HPDE6-E6E7 (cell line): ENCODE measurements around the gene EXOC3L4.
"Not testable (repeated sequence)": the region's sequence is repeated elsewhere in the genome, so short reads cannot be mapped to it uniquely, and the experiment has no call there.

ENCODE experiments used
- DNase-seq: peaks from one replicate; pipeline ENCODE4 v3.0.0; 2011; ENCODE audit warnings: missing footprints; ENCODE audit errors: extremely low spot score

EXOC3L4 gene

DNA sequence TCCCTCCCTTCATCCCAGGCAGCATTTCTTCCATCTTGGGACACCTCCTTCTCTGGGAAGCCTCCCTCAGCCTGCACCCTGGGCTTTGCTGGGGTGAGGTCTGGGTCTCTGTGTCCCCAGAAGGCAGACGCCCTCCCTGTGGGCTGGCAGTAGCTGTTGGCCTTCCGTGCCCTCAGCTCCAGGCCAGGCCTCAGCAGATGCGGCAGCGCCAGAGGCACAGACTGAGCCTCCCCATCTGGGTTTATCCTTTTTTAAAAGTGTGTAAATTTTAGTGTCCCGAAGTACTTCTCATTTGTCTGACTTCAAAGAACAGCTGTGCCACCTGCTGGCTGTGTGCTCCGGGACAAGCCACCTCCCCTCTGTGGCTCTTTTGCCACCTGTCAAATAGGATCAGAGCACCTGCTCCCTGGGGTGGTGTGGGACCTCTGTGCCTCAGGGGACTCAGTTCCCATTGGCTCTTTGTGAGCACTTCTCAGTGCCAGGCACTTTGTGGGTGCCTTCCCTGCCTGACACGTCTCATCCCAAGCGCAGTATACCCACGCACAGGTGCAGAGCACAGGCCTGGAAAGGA, 11.1 kb downstream of the EXOC3L4 start:
- DNase-seq, result no peak

DNA sequence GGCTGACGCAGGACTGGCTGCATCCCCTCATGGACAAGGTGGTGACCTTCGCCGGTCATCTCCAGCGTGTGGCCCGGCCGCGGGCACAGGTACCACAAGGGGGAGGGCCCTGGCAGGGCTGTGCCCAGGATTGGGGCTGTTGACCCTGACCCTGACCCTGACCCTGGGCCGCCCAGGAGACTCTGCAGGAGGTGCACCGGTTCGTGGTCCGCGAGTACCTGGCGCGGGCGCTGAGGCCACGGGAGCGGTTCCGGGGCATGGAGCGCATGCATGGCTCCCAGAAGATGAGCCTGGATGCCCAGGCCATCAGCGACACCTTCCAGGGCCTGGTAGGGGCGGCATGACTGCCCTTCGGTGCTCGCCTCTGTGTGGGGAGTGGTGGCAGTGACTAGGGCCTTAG, 12.9 kb downstream of the EXOC3L4 start:
- DNase-seq, result no peak

DNA sequence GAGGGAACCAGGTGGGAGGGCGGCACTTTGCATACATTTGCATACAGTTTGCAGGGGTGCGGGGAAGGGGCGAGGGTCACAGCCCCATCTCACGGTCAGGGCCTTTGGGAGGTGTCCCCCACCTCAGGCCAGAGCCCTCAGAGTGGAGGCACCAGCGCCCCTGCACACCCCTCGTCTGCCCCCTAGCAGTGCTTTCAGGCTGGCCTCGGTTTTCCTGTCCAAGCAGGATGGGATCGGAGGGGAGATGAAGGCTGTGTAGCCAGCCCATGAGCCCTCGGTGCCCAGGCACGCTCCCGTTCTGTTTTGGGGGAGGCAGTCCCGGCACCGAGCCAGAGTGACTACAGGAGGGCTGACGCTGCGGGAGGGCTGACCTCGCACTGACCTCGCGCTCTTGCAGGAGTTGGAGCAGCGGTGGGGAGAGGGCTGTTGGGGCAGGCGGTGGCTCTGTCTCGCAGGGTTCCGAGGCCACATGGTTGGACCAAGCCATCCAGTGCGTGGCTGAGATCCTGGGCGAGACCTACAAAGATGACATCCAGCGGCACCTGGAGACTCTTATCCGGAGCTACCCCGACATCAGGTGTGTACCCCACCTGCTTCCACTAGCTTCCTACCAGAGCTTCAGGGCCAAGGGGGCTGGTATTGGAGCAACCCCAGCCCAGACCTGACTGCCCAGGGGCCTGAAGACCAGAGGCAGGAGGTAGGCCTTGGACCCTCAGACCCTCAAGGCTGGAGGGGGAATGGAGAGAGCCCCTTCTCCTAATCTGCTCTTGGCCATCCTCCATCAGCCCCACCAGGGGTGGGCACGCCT, 13.6 kb downstream of the EXOC3L4 start:
- no peak for DNase-seq

DNA sequence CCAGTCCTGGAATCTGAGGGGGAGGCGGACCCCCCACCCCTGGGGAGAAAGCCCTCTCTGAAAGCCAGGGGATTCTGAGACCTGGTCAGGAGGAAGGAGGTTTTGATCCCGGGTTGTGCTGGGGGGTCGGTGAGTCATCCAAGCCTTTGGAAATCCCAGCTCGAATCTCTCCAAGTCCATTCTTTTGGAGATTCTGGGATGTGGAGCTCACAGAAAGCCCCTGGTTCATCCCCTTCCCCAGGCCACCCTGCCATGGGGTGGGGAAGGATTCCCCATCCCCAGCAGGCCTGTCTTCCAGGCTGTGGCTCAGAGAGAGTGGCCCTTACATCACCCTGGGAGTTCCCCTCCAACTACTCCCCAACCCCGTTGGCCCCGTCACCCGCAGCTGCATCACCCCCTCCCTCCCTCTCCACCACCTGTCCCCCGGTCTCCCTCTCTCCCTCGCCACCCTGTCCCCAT, 14.3 kb downstream of the EXOC3L4 start:
- no peak for DNase-seq

DNA sequence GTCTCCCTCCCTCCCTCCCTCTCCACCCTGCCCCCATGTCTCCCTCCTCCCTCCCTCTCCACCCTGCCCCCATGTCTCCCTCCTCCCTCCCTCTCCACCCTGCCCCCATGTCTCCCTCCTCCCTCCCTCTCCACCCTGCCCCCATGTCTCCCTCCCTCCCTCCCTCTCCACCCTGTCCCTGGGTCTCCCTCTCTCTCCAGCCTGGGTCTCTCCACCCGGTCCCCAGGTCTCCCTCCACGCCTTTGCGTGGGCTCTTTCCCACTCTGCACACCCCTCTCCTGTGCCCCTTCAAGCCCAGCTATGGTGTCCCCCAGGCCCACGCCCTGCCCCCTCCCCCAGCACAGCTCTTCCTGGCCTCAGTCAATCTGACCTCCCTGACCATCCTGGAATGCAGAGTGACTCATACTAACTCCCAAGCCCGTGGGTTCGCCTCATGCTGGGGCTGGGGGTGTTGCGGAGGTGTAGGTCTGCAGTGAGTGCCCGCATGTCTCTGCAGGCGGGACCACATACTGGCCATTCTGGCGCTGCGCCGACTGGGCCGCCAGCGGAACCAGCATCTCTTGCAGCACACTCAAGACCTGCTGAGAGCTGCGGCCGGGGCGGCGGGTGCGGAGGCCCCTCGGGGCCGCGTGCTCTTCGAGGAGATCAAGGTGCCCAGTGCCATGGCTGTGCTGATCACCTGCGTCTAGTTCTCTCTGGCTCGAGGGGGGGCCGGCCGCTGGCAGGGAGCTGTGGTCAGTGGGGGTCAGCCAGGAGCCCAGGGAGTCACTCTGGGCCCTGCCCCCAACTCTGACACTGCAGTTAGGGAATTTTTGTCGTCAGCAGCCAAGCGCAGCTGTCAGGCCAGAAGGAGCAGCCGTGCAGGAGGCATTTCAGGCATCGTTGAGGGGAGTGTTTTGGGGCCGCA, 15.3 kb downstream of the EXOC3L4 start:
- no peak for DNase-seq

DNA sequence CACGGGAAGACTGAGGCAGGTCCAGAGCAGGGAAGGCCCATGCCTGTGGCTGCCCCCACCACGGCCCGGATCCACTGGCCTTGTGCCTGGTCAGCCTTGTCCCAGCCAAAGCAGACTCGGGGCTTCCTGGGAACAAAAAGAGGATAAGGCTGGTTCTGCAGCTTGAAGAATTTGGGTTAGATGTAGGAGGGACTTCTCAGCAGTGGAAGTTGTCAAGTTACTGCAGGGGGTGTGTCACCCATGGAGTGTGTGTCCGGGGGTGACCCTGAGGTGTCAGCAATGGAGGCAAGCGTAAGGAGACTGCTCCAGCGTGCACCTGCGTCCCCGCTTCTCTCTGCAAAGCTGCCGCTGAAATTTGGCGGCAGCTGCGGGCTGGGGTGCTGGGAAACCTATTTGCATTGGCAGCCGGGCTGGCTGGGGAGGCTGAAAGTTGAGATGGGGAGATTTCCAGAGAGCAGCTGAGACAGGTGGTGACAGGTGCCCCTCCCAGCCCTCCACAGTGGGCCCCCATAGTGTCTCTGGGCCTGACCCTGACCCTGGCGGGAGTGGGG, 16.2 kb downstream of the EXOC3L4 start:
- DNase-seq, result no peak

DNA sequence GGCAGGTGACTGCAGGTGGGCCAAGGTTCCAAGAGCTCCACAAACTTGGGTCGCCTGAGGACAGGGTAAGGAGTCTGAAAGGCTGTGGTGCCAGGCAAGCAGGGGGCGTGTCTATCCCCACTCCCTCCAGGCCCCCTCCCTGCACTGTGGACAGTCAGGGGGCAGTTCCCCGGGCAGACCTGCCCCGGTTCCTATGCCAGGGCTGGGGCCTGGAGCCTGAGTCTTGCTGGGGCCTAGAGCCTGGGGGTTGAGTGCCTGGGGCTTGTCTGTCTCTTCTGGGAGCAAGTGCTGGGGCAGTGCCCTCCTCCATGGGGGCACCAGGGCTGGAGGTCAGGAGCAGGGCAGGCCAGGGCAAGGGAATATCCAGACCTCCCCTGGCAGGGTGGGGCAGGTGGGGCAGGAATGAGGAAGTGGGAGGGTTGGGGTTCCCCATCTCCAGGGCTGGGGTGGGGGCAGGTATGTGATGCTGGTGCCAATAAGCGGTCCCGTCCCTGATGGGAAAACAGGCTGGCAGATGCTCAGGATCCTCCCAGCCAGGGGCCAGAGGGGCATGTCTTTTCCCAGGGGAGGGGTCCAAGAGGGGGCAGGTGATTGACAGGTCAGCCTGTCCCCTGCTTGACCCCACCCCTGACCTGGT, 16.8 kb downstream of the EXOC3L4 start:
- DNase-seq, result no peak

DNA sequence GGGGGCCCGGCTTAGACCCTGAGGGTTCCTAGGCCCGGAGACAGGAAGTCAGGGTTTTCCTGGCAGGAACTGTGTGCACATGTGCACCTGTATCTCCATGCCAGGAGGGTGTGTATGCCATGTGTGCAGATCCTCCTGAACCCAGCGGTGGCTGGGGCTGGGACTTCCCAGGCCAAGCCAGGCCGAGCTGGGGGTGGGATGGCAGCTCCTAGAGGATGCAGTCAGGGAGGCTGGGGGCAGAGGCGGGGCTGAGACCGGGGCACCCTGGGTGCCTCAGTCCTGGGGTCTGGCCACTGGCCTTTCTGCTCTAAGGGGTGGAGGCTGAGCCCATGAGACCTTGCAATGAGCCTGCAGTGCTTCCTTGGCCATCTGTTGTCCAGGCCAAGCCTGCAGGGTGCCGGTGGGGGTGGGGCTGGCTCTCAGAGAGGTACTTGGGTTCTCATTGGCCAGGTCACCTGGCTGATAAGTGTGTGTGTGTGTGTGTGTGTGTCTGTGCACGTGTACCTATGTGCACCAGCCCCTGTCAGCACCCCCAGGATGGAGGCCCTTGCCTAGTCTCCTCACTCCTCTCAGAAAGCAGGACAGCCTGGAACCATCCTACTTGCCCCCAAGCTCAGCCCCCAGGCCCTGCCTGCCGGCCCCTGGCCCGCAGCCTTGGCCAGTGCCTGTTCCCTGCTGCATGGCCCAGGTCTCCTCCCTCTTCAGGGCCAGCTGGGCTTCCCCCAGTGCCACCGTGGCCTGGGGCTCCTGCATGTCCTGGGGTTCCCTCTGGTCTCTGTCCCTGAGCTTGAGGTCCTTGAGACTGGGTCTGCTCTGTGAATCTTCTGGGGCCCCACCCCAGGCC, 18.1 kb downstream of the EXOC3L4 start:
- no peak for DNase-seq

DNA sequence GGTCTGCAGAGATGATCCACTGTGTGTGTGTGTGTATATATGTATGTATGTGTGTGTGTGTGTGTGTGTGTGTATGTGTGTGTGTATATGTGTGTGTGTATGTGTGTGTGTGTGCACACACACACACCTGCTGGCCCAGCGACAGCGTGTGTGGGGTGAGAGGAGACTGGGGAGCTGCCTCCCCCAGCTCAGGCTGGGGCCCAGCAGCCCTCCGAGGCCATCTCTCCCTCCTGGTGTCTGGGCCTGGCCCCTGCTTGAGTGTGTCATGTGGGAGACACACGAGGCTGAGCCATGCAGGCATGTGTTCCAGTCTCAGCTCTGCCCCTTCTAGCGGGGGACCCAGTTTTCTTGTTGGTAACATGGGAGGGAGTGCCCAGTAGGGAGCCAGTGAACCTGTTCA, 18.8 kb downstream of the EXOC3L4 start:
- DNase-seq, result no peak

DNA sequence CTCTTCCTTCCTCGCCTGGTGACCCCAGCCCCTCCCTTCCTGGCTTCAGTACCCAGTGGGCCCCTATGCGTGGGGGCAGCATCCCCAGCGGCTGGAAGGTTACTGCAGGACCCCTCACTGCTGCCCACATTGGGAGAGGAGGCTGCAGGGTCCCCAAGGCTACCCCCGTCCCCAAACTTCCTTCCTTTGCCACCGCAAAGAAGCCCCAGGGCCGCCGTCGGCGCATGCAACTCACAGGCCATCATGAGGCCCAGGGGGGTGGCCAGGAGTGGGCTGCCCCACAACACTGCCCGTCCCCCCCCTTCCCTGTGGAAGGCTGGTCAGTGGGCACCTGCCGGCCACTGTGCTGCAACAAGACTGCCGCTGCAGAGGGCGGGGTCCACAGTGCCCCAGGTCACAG, 19.2 kb downstream of the EXOC3L4 start:
- DNase-seq, result no peak

DNA sequence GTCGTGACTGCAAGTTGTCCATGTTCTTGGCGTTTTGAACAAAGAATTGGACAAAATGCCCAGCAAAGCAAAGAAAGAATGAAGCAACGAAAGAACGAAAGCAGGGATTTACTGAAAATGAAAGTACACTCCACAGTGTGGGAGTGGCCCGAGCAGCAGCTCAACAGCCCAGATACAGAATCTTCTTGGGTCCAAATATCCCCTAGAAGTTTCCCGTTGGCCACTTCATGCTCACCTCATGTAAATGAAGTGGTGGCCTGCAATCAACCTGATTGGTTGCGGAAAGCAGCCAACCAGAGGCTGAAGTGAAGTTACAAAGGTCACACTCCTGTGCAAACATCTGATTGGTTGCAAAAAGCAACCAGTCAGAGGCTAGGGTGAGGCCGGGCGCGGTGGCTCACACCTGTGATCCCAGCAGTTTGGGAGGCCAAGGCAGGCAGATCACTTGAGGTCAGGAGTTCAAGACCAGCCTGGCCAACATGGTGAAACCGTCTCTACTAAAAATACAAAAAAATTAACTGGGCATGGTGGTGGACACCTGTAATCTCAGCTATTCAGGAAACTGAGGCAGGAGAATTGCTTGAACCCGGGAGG, 20.7 kb downstream of the EXOC3L4 start:
- not testable (repeated sequence) for DNase-seq

DNA sequence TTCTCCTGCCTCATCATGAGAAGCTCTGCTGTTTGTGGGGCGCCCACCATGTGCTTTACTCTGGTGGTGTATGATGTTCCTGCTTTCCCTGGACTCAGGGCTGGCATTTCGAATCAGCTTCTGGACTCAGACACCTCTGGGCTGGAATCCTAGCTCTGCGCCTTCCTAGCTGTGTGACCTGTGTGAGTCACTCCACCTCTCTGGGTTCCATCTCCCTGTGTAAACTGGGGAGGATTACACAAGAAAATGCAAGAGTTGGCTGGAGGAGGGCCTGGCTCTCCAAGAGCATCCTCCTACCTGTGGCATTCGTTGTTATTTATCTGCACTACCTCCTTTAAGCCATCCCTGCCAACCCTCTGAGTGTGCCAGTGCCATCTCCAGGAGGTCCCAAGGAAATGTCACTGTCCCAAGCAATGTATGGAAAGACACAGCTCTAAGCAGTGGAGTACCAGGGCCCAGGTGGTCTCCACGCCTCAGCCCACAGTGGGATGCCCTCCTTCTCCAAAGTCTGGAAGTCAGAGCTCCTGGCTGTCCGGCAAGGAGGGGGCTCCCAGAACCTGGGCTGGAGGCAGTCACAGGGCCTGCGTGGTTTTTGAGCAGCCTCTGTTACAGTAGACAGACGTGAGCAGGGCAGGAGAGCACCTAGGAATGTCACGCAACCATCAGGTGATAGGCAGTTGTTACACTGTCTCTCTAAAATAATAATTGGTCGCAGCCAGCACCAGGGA, 21.5 kb downstream of the EXOC3L4 start:
- DNase-seq, result no peak

DNA sequence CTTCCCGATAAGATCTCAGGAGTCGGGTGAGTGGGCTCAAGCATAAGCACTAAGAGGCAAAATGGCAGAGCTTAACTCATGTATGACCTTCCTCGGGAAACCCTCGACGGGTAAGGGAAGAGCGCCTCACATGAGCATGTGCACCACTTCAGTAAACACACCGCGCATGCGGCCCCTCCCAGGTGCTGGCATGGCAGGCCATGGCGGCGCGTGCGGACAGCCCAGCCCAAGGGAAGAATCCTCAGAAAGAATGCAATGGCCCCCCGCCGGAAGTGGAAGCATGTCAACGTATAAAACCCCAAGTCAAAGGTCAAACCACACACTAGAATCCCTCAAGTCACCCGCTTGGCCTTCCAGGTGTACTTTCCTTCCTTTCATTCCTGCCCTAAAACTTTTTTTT, 22.1 kb downstream of the EXOC3L4 start:
- DNase-seq, result no peak

DNA sequence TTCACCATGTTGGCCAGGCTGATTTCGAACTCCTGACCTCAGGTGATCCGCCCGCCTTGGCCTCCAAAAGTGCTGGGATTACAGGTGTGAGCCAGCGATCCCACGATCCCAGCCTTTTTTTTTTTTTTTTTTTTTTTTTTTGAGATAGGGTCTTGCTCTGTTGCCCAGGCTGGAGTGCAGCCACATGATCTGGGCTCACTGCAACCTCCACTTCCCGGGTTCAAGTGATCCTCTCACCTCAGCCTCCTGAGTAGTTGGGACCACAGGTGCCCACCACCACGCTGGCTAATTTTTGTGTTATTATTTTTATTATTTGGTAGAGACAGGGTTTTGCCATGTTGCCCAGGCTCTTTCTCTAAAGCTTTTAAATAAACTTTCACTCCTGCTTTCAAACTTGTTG, 23.0 kb downstream of the EXOC3L4 start:
- DNase-seq, result not testable (repeated sequence)

DNA sequence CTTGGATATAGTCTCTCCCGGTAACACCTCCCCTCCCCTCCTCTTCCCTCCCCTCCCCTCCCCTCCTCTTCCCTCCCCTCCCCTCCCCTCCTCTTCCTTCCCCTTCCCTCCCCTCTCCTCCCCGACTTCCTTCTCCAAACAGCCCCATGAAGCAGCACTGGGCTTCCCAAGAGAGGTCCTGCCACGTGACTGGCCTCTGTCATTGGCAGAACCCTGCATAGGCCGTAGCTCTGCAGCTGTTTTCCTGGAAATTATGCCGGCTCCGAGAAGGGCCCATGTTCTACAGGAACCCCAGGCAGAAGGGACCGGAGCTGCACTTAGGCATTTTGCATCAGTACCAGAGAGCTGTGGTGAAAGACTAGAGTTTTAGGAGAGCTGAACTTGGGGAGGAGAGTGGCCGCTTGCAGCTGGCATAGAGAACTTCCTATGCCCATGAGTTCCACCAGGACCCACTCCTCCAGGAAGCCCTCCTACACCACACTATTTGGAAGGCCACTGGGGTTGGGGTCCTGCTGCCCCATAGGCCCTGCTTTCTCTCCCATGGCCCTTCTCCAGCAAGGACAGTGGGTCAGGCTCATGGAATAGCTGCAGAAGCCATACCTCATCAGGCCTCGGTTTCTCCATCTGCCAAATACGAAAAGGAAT, 23.6 kb downstream of the EXOC3L4 start:
- DNase-seq, result no peak

DNA sequence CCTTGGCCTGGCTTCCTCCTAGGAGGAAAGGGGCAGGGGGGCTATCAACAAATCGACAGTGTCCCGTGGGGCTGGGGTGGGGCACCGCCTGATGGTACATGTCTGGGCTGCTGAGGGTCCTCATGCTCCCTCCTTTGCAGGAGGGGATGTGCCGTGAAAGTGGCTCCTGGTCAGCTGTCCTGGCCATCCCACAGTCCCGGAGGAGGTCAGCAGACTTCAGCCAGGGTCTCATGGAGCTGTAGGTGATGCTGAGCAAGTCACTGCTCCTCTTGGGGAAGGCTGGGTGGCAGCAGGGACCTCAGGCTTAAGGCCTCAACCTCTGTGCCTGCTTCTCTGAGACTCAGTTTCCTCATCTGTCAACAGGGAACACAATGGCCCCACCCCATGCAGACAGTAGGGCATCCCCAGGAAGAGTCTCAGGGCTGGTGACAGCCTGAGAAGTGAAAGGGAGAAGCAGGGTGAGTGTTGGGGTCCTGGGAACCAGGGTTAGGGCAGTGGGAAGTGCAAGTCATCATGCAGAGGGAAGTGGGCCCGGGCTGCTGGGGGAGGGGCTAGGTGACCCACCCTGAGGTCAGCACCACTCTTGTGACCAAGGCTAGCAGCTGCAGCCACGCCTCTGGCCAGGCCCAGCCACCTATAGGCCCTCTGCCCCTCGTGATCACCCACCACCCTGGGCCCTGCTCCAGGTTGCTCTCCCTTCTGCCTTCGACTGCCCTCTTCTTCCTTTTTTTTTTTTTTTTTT, 24.3 kb downstream of the EXOC3L4 start:
- no peak for DNase-seq

DNA sequence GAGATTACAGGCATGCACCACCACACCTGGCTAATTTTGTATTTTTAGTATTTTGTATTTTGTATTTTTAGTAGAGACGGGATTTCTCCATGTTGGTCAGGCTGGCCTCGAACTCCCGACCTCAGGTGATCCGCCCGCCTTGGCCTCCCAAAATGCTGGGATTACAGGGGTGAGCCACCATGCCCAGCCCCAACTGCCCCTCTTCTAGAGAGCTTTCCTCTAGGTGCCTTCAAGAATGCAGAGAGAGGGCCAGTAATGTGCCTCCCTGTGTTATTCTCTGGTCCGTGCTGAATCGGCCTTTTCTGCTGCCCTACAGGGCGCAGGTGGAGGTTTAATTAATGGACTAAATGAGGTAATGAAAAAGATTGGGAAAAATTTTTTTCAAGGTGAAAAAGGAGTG, 25.0 kb downstream of the EXOC3L4 start:
- not testable (repeated sequence) for DNase-seq

DNA sequence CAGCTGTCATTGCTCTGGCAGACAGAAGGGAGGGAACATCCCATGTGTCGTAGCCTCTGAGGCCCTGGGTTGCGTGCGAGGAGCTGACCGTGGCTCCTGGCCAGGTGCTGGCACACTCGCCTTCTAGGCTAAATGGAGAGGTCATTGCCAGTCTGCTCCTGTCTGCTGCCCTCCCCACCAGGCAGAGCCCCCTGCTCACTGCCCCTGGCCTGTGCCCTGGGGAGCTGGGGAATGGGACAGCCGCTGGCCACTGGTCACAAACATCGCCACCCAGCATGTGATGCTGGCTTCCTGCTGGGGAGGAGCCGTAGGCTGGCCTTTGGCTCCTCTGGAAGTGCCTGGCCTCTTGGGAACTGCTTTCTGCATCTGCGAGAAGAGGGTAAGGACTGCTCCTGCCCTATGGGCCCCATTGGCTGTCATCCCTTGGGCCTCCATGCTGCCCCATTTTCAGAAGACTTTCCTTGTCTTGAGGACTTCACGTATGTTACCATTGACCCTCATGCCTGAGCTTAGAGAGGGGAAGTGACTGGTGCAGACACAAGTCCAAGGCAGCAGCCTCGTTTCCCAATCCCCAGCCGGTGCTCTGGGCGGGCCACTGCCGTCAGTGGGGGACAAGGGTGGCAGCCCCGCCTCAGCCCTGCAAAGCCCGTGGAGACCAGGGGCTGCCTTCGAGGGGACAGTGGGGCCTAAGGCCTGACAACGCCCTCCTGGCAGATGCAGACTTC, 26.8 kb downstream of the EXOC3L4 start:
- DNase-seq, result no peak
